HCT116 (cell line): Measurements from ENCODE around the gene BORCS8. TPM values are rescaled to one million over a fixed set of nuclear protein-coding genes. Genes with fewer than 3 reads are reported as not detected.

ENCODE experiments used
- ATAC-seq: fragments of 200-7000 bp; cut with Tn5 transposase; 2 replicates; pipeline ENCODE4 v1.9.1; 2020; ENCODE audit warnings: mild to moderate bottlenecking, moderate library complexity
- BruUV-seq: library from RNA; stranded (reverse); fragments of 400-500 nt; replicated peaks from 2 replicates; lab custom pipeline; 2021; lab: Mats Ljungman, UMichigan
- CTCF ChIA-PET: fragments of 300-600 bp; sonication (Branson Sonifier 250); formaldehyde crosslinking; loops from one replicate; lab custom pipeline; 2021; ENCODE audit warnings: antibody characterized with exemption; lab: Charles Lee
- POLR2A ChIA-PET: fragments of 300-600, 350-600 bp; sonication (Branson Sonifier 250); formaldehyde crosslinking; loops from one replicate; lab custom pipeline; 2021; ENCODE audit warnings: antibody characterized with exemption; lab: Charles Lee
- RAD21 ChIA-PET, 2 experiments: fragments of 300-600 bp; sonication (Branson Sonifier 250); formaldehyde crosslinking; loops; one replicate each; lab custom pipeline; 2023; ENCODE audit warnings: low total read pairs in 2 of 2; ENCODE audit not compliant: uncharacterized antibody in 2 of 2, unreplicated experiment in 2 of 2, low non-redundant PET in 1 of 2; lab: Charles Lee
- DNase-seq: peaks from one replicate; pipeline ENCODE4 v3.0.0-alpha.2; 2010; ENCODE audit warnings: low read depth, low spot score
- H2AFZ ChIP-seq: fragments of 200-600 bp; shearing (Covaris generic), sonication (generic); 2 replicates; pipeline ENCODE4 v1.6.1; 2017; ENCODE audit warnings: low read depth, mixed run types, mixed read lengths, antibody characterized with exemption, low read length; ENCODE audit not compliant: poor library complexity, severe bottlenecking
- H3K27ac ChIP-seq: 2 replicates; pipeline ENCODE4 v1.5.1; 2012; ENCODE audit warnings: low read depth, low read length
- H3K27me3 ChIP-seq: fragments of 200-600 bp; sonication (generic); 2 replicates; pipeline ENCODE4 v1.6.1; 2016; ENCODE audit warnings: mixed run types, low read length, mixed read lengths; ENCODE audit not compliant: insufficient read depth
- H3K36me3 ChIP-seq, 2 experiments: fragments of 200-500 bp in 1 of 2; fragments of 200-600 bp in 1 of 2; sonication (Bioruptor generic) in 1 of 2; sonication (generic) in 1 of 2; 2 replicates each; pipeline versions ENCODE4 v1.5.1 to v1.6.1; 2014 to 2016; ENCODE audit warnings: low read length in 2 of 2, inconsistent platforms in 1 of 2, mixed read lengths in 1 of 2, mixed run types in 1 of 2; ENCODE audit not compliant: insufficient read depth in 2 of 2, control insufficient read depth in 1 of 2
- H3K4me1 ChIP-seq, 2 experiments: fragments of 200-600 bp in 1 of 2; sonication (generic) in 1 of 2; 2 replicates each; pipeline versions ENCODE4 v1.5.1 to v1.6.1; 2012 to 2017; ENCODE audit warnings: low read length in 2 of 2, inconsistent platforms in 1 of 2, mild to moderate bottlenecking in 1 of 2, mixed read lengths in 1 of 2, mixed run types in 1 of 2, moderate library complexity in 1 of 2; ENCODE audit not compliant: insufficient read depth in 2 of 2, control insufficient read depth in 1 of 2
- H3K4me2 ChIP-seq: fragments of 200-600 bp; sonication (generic); 2 replicates; pipeline ENCODE4 v1.6.1; 2017; ENCODE audit warnings: mixed run types, low read length, mixed read lengths
- H3K4me3 ChIP-seq, 2 experiments: fragments of 200-600 bp in 1 of 2; sonication (generic) in 1 of 2; replicated peaks in 1 of 2; 2 replicates each; pipeline ENCODE4 v1.5.1; 2011 to 2016; ENCODE audit warnings: low read length in 2 of 2, control low read depth in 1 of 2, low read depth in 1 of 2, mild to moderate bottlenecking in 1 of 2, mixed read lengths in 1 of 2, mixed run types in 1 of 2
- H3K79me2 ChIP-seq: fragments of 200-600 bp; sonication (generic); 2 replicates; pipeline ENCODE4 v1.6.1; 2017; ENCODE audit warnings: mild to moderate bottlenecking, mixed run types, low read length, moderate library complexity, mixed read lengths; ENCODE audit not compliant: insufficient read depth
- H3K9ac ChIP-seq: fragments of 200-600 bp; sonication (generic); 2 replicates; pipeline ENCODE4 v1.6.1; 2016; ENCODE audit warnings: low read length, mixed read lengths
- H3K9me2 ChIP-seq: fragments of 200-600 bp; sonication (generic), shearing (Covaris generic); 2 replicates; pipeline ENCODE4 v1.6.1; 2017; ENCODE audit warnings: mixed run types, mild to moderate bottlenecking, moderate library complexity; ENCODE audit not compliant: insufficient read depth
- H3K9me3 ChIP-seq, 2 experiments: fragments of 200-500 bp in 1 of 2; fragments of 200-600 bp in 1 of 2; sonication (Bioruptor generic) in 1 of 2; sonication (generic) in 1 of 2; 2 replicates each; pipeline ENCODE4 v1.6.1; 2014 to 2017; ENCODE audit warnings: low read length in 2 of 2, mixed read lengths in 2 of 2, inconsistent platforms in 1 of 2, low read depth in 1 of 2, mild to moderate bottlenecking in 1 of 2, mixed run types in 1 of 2, moderate library complexity in 1 of 2; ENCODE audit not compliant: control insufficient read depth in 1 of 2, insufficient read depth in 1 of 2
- H4K20me1 ChIP-seq: fragments of 200-600 bp; sonication (generic), shearing (Covaris generic); 2 replicates; pipeline ENCODE4 v1.6.1; 2017; ENCODE audit warnings: mixed run types, mild to moderate bottlenecking, moderate library complexity; ENCODE audit not compliant: insufficient read depth
- ATF3 ChIP-seq: IDR thresholded peaks from 2 replicates; pipeline ENCODE4 v1.6.1; 2012
- CBX3 ChIP-seq: IDR thresholded peaks from 2 replicates; pipeline ENCODE4 v1.6.1; 2012; ENCODE audit warnings: low read depth
- CEBPB ChIP-seq: IDR thresholded peaks from 2 replicates; pipeline ENCODE4 v1.6.1; 2012; ENCODE audit warnings: low read depth
- EZH2phosphoT487 ChIP-seq: fragments of 200-600 bp; IDR thresholded peaks from 2 replicates; pipeline ENCODE4 v1.6.1; 2018; ENCODE audit warnings: antibody characterized with exemption, borderline replicate concordance
- JUND ChIP-seq: IDR thresholded peaks from 2 replicates; pipeline ENCODE4 v1.6.1; 2012
- MAX ChIP-seq: IDR thresholded peaks from 2 replicates; pipeline ENCODE4 v1.6.1; 2012
- POLR2A ChIP-seq: IDR thresholded peaks from 2 replicates; pipeline ENCODE4 v1.7.0; 2011; ENCODE audit warnings: borderline replicate concordance; ENCODE audit not compliant: insufficient read depth, insufficient read length; ENCODE audit errors: extremely low read depth
- POLR2AphosphoS5 ChIP-seq: IDR thresholded peaks from 2 replicates; pipeline ENCODE4 v1.6.1; 2011; ENCODE audit warnings: mild to moderate bottlenecking, low read depth, low read length, moderate library complexity
- RAD21 ChIP-seq: IDR thresholded peaks from 2 replicates; pipeline ENCODE4 v1.6.1; 2012; ENCODE audit warnings: low read depth, mild to moderate bottlenecking
- SIN3A ChIP-seq: IDR thresholded peaks from 2 replicates; pipeline ENCODE4 v1.6.1; 2012; ENCODE audit warnings: low read depth
- SP1 ChIP-seq: IDR thresholded peaks from 2 replicates; pipeline ENCODE4 v1.6.1; 2012; ENCODE audit warnings: low read depth
- TCF7L2 ChIP-seq: IDR thresholded peaks from 2 replicates; pipeline ENCODE4 v1.7.0; 2011; ENCODE audit warnings: borderline replicate concordance, inconsistent platforms; ENCODE audit not compliant: insufficient read depth, insufficient read length; ENCODE audit errors: extremely low read depth
- YY1 ChIP-seq: IDR thresholded peaks from 2 replicates; pipeline ENCODE4 v1.6.1; 2011; ENCODE audit warnings: low read length, low read depth, moderate library complexity, mild to moderate bottlenecking; ENCODE audit not compliant: insufficient replicate concordance; ENCODE audit errors: extremely low read depth
- ZBTB33 ChIP-seq: IDR thresholded peaks from 2 replicates; pipeline ENCODE4 v1.6.1; 2011; ENCODE audit warnings: mild to moderate bottlenecking, low read length, moderate library complexity; ENCODE audit not compliant: insufficient replicate concordance; ENCODE audit errors: extremely low read depth
- ZFX ChIP-seq: fragments of 450-650 bp; IDR thresholded peaks from 2 replicates; pipeline ENCODE4 v1.6.1; 2017
- intact Hi-C: fragments of 100-400 bp; cut with micrococcal nuclease; formaldehyde crosslinking; loops from 2 replicates; pipeline ENCODE4 v1.10.0; 2022
- total RNA-seq: library from RNA; stranded (reverse); gene quantifications from one replicate; pipeline ENCODE4 v1.2.1, GENCODE V29; 2021; ENCODE audit not compliant: unreplicated experiment

BORCS8 gene
- total RNA-seq, 1 experiment from 2014 or later = 17.1 TPM

- ChIA-PET CTCF (no interaction called here), POLR2A (no interaction called here), RAD21 (no interaction called here)
- no peak overlapping the region for H3K9ac ChIP-seq
- H3K27ac ChIP-seq = no peak overlapping the region
- H3K36me3 ChIP-seq = no peaks in the 10 kb centered on the region
- H4K20me1 ChIP-seq = no peaks in the 10 kb centered on the region
- no peak overlapping the region for H2AFZ ChIP-seq
- DNase-seq (no peak), ATAC-seq (no peak)
- H3K4me3 ChIP-seq = no peak overlapping the region
- H3K4me2 ChIP-seq = no peak overlapping the region
- no peaks in the 10 kb centered on the region for H3K9me2 ChIP-seq
- H3K79me2 ChIP-seq = no peaks in the 10 kb centered on the region
- TF ChIP-seq POLR2A (no peak), EZH2phosphoT487 (no peak), RAD21 (no peak), YY1 (no peak), MAX (no peak), CEBPB (no peak), TCF7L2 (no peak), POLR2AphosphoS5 (no peak)
- H3K27me3 ChIP-seq = no peaks in the 10 kb centered on the region
- BruUV-seq = no TSS peak
- H3K4me1 ChIP-seq = peaks cover 0 to 10% of the 10 kb centered on the region in 2 experiments; a peak in 1 of 4 replicates
- no peaks in the 10 kb centered on the region for H3K9me3 ChIP-seq
- intact Hi-C loops = no loop called here
Observed at GRCh38 chr19:19209372-19209771, 17.4 kb upstream of the BORCS8 start.

- H3K9ac ChIP-seq = no peak overlapping the region
- TF ChIP-seq ZFX (no peak), CBX3 (no peak), POLR2A (no peak), ATF3 (no peak), CEBPB (no peak), SP1 (no peak), SIN3A (no peak), EZH2phosphoT487 (no peak), JUND (no peak), ZBTB33 (no peak)
- TF ChIP-seq, all 23 proteins: peak for 0
- no peak overlapping the region for H3K4me3 ChIP-seq
- peaks cover 2% of the 10 kb centered on the region for H3K79me2 ChIP-seq
- ChIA-PET CTCF (no interaction called here), RAD21 (interaction anchor here in 1 of 2 experiments (0.6 kb wide), 1 partner anchor 33 kb away, joined by 4 read pairs; no protein-coding TSS in a partner anchor), POLR2A (no interaction called here)
- H3K36me3 ChIP-seq = no peaks in the 10 kb centered on the region
- no peaks in the 10 kb centered on the region for H3K9me3 ChIP-seq
- no peak for ATAC-seq
- peaks cover 2 to 21% of the 10 kb centered on the region in 2 experiments; a peak in 3 of 4 replicates for H3K4me1 ChIP-seq
- H2AFZ ChIP-seq = no peak overlapping the region
- H3K27me3 ChIP-seq = no peaks in the 10 kb centered on the region
- H4K20me1 ChIP-seq = no peaks in the 10 kb centered on the region
- no peak for DNase-seq
- no peak overlapping the region; the same call in 1 of the 2 replicates for H3K4me2 ChIP-seq
- BruUV-seq = no TSS peak
- intact Hi-C loops = no loop called here
- H3K9me2 ChIP-seq = no peaks in the 10 kb centered on the region
- no peak overlapping the region for H3K27ac ChIP-seq
Observed at GRCh38 chr19:19207637-19208572, 16.0 kb upstream of the BORCS8 start.
